Measurements from ENCODE around the gene COPS9.

Gene COPS9

GRCh38 chr2:240147911-240148587 lies 11.9 kb upstream of the COPS9 start:
- no peak for DNase-seq (ENCODE audit: low spot score)

GRCh38 chr2:240147382-240147781 lies 11.3 kb upstream of the COPS9 start:
- DNase-seq (ENCODE audit: low spot score) = no peak

DNA sequence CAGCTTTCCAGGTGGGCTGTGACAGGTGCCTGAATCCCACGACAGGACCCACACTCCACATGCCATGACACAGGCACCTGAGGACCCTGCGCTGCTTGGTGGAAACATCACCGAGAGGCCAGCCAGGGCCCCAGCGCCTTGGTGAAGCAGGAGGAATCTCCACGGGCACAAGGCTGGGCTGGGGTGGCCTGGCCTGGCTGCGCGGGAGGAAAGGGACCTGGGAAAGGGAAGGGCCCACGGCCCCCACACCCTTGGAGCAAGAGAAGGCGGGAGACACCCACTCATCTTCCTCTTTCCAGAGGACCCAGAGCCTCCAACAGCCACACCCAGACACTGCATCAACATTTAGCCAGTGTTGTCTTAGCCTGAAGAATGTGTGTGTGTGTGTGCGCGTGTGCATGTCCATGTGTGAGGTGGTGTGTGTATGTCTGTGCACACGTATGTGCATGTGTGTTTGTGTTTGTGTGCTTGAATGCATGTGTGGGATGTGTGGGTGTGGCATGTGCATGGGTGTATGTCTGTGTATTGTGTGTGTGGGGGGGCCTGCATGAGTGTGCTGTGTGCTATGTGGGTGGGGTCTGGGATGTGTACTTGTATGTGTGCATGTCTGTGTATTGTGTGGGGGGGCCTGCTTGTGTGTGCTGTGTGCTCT lies 10.6 kb upstream of the COPS9 start:
- DNase-seq (ENCODE audit: low spot score) = no peak

DNA sequence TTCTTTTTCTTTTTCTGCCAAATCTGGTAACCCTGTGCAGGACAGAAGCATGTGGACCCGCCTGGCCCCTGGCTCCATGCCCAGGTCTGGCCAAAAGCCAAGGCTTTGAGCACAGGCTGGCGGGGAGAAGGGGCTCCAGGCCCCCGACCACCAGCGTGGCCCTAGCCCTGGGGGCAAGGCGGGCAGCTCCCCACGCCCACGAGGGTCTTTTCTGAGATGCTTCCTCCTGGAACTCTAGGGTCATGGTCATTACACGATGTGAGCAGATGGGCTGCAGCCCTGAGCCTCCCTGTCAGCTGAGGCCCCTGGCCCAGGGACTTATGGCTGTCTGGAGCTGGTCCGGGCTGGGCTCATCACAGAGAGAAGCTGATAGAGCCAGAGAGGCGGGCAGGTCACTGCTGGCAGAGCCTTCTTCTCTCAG lies 10.0 kb upstream of the COPS9 start:
- DNase-seq (ENCODE audit: low spot score) = no peak

- no peak for DNase-seq (ENCODE audit: low spot score)
These were observed 9.4 kb upstream of the COPS9 start for GRCh38 chr2:240145461-240145860.

- DNase-seq (ENCODE audit: low spot score) = no peak
These were observed 8.7 kb upstream of the COPS9 start for GRCh38 chr2:240144649-240145261.

DNA sequence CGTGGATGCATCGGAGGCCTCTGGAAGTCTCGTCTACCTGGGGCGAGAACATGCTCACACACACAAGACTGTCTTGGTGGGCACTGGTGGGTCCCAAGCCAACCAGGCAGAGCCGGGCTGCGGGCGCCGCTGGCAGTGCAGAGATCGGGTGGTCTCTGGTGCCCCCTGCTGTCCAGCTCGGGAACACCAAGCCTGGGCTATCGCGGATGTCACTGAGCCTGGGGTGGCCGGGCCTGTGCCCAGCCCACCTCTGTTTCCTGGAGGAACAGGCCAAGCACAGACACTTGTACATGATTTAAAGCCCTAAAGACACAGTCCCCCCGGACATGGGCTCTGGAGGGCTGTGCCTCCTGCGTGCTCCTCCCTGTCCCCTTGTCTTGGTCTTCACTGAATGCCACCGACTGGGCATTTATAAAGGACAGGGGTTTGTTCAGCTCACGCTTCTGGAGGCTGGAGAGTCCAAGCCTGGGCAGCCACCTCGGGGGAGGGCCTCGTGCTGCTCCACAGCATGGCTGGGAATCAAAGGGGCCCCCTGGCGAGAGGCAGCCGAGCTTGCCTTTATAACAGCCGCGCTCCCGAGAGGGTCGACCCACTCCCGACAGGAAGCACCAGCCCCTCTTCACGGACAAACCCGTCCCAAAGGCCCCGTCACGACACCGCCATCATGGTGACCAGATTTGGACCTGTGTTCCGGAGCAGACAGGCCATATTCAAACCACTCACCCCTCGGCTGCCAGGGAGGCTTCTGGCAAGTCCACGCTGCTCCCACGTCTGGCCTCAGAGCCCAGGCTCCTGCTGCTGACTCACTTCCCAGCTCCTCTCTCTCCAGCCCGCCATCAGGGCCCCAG lies 7.9 kb upstream of the COPS9 start:
- DNase-seq (ENCODE audit: low spot score) = peak; percentile 56

GRCh38 chr2:240143276-240143675 lies 7.2 kb upstream of the COPS9 start:
- DNase-seq (ENCODE audit: low spot score) = no peak

DNA sequence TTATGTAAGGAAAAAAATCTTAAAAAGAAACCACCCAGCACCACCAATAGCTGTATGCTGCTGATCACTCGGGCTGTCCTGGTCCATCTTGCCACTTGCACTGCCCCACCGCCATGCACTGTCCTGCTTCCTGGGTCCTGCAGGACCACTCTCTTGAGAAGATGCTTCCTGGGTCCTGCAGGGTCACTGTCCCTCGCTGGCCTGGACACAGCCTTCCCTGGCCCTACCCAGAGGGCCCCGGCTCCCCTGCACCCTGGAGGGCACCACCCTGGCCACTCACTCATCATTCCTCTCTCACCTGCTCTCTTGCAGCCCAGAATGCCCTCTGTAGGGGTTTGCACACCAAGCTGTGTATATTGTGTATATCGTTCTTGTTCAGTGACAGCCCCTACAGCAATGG lies 6.8 kb upstream of the COPS9 start:
- no peak for DNase-seq (ENCODE audit: low spot score)

DNA sequence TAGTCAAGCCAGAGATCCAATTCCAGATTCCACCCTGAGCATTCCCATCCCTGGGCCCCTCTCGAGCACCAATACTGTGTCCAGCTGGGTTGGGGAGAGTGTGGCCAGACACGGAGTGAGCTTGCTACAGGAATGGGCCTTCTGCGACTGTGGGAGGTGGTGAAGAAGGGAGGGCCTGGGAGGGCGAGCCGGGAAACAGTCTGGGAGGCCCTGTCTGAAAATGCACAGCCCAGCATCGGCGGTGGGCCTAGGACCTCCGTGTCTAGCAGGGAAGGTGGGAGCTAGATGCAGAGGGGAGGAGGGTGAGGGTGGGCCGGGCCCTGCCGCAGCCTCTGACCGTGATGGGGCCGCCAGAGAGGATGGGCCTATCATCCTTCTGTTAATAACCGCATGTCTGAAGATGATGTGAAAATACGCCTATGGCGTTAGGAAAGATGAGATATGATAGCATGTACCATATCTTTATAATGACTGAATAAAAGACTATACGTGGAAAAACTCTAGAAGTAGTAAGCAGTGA lies 6.2 kb upstream of the COPS9 start:
- no peak for DNase-seq (ENCODE audit: low spot score)

- DNase-seq (ENCODE audit: low spot score) = no peak
These were observed 5.6 kb upstream of the COPS9 start for GRCh38 chr2:240141736-240142135.

- DNase-seq (ENCODE audit: low spot score) = no peak
These were observed 4.8 kb upstream of the COPS9 start for GRCh38 chr2:240140920-240141319.

- no peak for DNase-seq (ENCODE audit: low spot score)
These were observed 4.4 kb upstream of the COPS9 start, which contains the start of gene OTOS for GRCh38 chr2:240140511-240140910. Gene OTOS (minus strand): TSS chr2:240140658. CDS start chr2:240140326, 332 bp downstream.

DNA sequence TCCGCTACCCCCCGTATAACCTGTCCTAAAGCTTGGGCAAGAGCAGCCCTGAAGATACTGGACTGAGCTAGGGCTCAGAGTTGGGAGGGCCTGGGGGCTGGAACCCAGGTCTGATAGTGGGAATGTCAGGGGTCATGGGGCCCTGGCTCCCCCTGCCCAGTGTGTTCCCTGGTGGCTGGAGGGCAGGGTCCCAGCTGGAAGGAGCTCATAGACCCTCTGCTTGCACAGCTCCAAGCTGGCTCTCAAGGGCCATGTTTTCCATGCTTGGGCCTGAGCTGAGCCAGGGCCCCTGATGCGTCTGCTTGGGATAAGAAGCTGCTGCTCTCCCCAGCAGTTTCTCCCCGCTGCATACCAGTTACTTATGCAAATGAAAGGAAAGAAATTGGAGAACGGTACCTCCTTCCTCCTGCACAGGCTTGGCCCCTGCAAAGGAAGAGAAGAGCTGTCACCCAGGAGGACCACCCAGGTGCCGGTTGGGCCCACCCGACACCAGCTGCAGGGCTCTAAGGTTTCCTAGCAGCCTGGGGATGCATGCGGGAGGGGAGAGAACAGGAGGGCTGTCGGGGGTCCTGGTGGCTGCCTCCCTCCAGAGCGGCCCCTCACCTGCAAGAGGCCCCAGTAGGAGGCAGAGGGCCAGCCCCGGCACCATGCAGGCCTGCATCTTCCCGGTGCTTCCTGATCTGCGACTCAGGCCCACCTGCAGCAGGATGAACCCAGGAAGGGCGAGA lies 3.7 kb upstream of the COPS9 start:
- no peak for DNase-seq (ENCODE audit: low spot score)

DNA sequence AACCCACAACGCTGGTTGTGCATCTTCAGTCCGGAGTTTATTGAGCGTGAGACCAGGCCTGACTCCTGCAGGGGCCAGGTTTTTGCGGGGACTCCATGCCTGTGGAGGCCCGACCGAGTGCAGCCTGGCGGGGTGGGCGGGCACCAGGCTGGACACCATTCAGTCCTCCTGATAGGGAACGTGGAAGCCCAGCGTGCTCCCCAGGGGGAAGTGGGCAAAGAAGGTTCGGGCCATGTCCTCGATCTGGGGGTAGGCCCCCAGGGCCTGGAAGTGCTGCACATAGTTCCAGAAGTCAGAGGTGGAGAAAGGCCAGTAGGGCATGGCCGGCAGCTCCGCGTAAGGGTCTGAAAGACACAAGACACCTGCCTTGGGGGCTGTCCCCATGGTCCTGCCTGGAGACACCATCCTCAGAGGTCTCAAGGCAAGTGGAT lies 2.9 kb upstream of the COPS9 start:
- DNase-seq (ENCODE audit: low spot score) = no peak

- DNase-seq (ENCODE audit: low spot score) = no peak
These were observed 2.3 kb upstream of the COPS9 start for GRCh38 chr2:240138254-240138984.

- no peak for DNase-seq (ENCODE audit: low spot score)
These were observed 1.6 kb upstream of the COPS9 start for GRCh38 chr2:240137596-240138253.

DNA sequence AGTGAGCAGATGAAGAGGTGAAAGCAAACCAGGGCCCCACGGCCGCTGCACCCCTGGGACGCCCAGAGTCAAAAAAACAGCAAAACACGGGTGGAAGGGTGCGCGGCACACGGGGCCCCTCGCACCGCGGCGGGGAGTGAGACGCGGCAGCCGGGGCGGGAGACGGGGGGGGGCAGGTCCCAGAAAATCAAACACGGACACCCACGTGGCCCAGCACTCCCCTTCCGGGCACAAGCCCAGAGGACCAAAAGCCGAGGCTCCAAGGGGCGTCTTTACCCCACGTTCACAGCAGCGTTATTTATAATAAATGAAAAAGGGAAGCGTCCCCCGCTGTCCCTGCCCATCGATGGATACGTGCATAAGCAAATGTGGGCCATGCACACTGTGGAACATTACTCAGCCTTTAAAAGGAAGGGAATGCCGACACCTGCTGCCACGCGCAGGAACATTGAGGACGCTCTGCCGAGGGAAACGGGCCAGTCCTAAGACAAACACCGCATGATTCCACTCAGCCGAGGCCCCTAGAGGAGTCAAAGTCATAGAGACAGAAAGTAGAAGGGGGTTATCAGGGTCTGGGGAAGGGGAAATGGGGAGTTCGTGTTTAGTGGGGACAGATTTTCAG lies 677 bp upstream of the COPS9 start:
- DNase-seq (ENCODE audit: low spot score) = no peak

GRCh38 chr2:240135706-240136012 lies 446 bp downstream of the COPS9 start:
- no peak for DNase-seq (ENCODE audit: low spot score)

All from SK-N-DZ (cell line).